Activated naive CD8-positive, alpha-beta T cell treated with anti-CD3 and anti-CD28 coated beads, Interleukin-2, amount 50 U/mL, for 24 hours (primary cell): ENCODE results near the gene RAB20.
"Not testable (repeated sequence)": the region's sequence is repeated elsewhere in the genome, so short reads cannot be mapped to it uniquely, and the experiment has no call there.

Source experiments
- ATAC-seq: fragments of 150-1000 bp; cut with Tn5 transposase; one replicate; pipeline ENCODE4 v1.10.0; 2021
- DNase-seq: peaks from one replicate; pipeline ENCODE4 v3.0.0; 2021
- H3K27ac Mint-ChIP-seq: one replicate; pipeline ENCODE4 v1.8.0; 2021; ENCODE audit warnings: mild to moderate bottlenecking, mixed read lengths
- H3K27me3 Mint-ChIP-seq: one replicate; pipeline ENCODE4 v1.8.0; 2021; ENCODE audit warnings: mixed read lengths
- H3K36me3 Mint-ChIP-seq: one replicate; pipeline ENCODE4 v1.8.0; 2021; ENCODE audit warnings: low read depth, mixed read lengths
- H3K4me1 Mint-ChIP-seq: one replicate; pipeline ENCODE4 v1.8.0; 2021; ENCODE audit warnings: mixed read lengths
- H3K4me3 Mint-ChIP-seq: one replicate; pipeline ENCODE4 v1.8.0; 2021; ENCODE audit warnings: mild to moderate bottlenecking, moderate library complexity, mixed read lengths
- H3K9me3 Mint-ChIP-seq: one replicate; pipeline ENCODE4 v1.8.0; 2021; ENCODE audit warnings: mixed read lengths

Gene RAB20

DNA sequence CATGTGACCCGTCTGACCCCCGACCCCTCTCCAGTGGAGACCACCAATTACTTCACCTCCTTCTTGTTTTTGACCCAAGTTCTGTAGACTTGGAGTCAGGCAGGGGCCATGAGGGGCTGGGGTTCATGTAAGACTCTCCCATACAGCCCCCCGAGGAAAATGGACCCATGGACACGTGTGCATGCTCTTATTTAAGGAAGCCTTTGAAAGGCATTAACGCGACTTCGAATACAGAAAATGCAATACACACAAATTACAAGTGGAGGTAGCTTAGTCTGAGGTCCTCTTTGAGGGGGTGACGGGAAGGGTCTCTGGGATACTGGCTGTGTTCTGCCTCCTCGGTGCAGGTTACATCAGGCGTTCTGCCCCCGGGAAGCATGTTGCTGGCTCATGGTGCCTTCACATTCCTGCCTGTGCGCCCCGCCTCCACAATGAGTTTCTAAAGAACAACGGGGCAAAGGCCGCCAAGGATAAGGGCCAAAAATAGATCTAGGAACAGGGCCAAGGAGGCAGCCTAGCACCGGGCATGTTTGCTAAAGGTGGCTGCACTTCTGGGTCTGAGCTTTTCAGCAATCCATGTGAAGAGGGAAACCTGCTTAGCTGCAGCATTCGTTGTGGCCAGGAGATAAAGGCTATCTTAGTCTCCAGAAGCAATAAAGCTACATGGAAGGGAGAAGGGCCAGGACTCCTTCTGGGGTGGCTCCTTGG is 54.5 kb downstream of the RAB20 start:
- no peaks in the 10 kb centered on the region for H3K9me3 Mint-ChIP-seq
- H3K4me3 Mint-ChIP-seq: no peak overlapping the region
- H3K4me1 Mint-ChIP-seq: no peaks in the 10 kb centered on the region
- ATAC-seq (no peak), DNase-seq (no peak)
- H3K27ac Mint-ChIP-seq: no peak overlapping the region
- no peaks in the 10 kb centered on the region for H3K36me3 Mint-ChIP-seq
- H3K27me3 Mint-ChIP-seq: no peaks in the 10 kb centered on the region

GRCh38 chr13:110506396-110506795 is 55.1 kb downstream of the RAB20 start:
- H3K4me3 Mint-ChIP-seq: no peak overlapping the region
- H3K4me1 Mint-ChIP-seq: no peaks in the 10 kb centered on the region
- no peak overlapping the region for H3K27ac Mint-ChIP-seq
- DNase-seq: no peak
- no peak for ATAC-seq
- no peaks in the 10 kb centered on the region for H3K36me3 Mint-ChIP-seq
- no peaks in the 10 kb centered on the region for H3K9me3 Mint-ChIP-seq
- H3K27me3 Mint-ChIP-seq: no peaks in the 10 kb centered on the region

DNA sequence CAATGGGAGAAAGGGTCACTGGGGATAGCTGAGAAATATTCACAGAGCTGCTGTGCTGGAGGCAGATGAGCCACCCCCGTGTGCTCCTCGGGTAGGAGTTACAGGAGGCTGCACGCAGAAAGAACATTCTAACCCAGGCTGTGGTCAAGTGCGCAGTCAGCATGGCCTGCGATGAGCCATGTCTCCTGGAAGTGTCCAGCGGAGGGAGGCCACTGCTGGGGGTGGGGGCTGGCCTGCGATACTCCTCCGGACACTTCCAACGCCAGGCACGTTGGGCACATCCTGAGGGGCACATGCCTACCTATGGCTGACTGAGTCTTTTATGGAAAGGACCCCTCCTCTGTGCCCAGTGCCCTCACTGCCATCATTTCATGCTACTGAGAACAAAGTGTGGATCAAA is 55.9 kb downstream of the RAB20 start:
- H3K9me3 Mint-ChIP-seq: no peaks in the 10 kb centered on the region
- H3K4me1 Mint-ChIP-seq: no peaks in the 10 kb centered on the region
- H3K27ac Mint-ChIP-seq: no peak overlapping the region
- no peaks in the 10 kb centered on the region for H3K27me3 Mint-ChIP-seq
- no peak for DNase-seq
- no peak overlapping the region for H3K4me3 Mint-ChIP-seq
- no peak for ATAC-seq
- H3K36me3 Mint-ChIP-seq: no peaks in the 10 kb centered on the region

GRCh38 chr13:110503979-110504499 is 57.5 kb downstream of the RAB20 start:
- no peak for ATAC-seq
- no peaks in the 10 kb centered on the region for H3K27me3 Mint-ChIP-seq
- no peaks in the 10 kb centered on the region for H3K4me1 Mint-ChIP-seq
- no peak overlapping the region for H3K4me3 Mint-ChIP-seq
- H3K27ac Mint-ChIP-seq: no peak overlapping the region
- no peak for DNase-seq
- H3K9me3 Mint-ChIP-seq: no peaks in the 10 kb centered on the region
- no peaks in the 10 kb centered on the region for H3K36me3 Mint-ChIP-seq

DNA sequence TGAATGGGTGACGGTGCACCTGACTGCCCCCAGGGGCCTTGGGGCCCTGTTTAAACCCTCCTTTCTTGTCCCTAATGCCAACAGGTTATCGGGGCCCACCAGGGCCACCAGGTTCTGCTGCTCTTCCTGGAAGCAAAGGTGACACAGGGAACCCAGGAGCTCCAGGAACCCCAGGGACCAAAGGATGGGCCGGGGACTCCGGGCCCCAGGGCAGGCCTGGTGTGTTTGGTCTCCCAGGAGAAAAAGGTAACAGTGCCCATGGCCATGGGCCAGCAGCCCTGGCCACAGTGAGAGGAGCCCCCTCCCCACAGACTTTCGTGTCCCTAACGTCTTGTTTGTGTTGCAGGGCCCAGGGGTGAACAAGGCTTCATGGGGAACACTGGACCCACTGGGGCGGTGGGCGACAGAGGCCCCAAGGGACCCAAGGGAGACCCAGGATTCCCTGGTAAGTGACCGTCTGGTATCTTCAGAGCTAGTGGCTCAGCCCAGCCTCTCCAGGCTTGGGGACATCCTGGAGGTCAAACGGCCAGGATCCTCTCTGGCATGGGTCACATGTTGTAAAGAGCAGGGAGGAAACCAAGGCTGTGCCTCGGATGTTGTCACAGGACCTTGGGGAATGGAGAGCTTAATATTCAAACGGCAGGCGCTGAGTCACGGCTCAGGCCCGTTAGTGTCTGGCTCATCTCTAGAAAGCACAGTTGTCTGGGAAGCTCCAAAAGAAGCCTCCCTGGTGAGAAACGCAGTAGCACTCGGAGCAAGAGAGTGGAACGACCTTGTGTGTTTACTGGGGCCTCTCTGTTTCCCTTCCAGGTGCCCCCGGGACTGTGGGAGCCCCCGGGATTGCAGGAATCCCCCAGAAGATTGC is 58.3 kb downstream of the RAB20 start:
- no peak overlapping the region for H3K4me3 Mint-ChIP-seq
- no peaks in the 10 kb centered on the region for H3K27me3 Mint-ChIP-seq
- H3K36me3 Mint-ChIP-seq: no peaks in the 10 kb centered on the region
- ATAC-seq (no peak), DNase-seq (no peak)
- H3K4me1 Mint-ChIP-seq: no peaks in the 10 kb centered on the region
- H3K9me3 Mint-ChIP-seq: no peaks in the 10 kb centered on the region
- no peak overlapping the region for H3K27ac Mint-ChIP-seq

DNA sequence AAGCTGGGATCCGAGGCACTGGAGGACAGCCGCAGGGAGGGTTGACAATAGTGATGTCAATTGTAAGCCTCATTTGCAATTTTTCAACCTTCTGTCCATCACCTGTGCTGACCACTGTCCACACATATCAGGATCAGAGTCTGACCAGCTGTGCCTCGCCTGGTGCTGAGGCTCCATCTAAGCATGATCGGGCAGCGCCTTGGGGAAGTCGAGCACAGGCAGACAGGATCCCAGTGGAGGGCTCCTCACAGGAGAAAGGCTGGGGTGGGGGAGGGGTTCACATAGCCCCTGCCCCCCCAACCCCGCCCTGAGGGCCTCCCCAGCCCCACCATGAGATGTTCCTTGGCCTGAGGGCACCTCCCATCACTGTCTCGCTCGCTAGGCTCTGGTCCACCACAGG is 60.3 kb downstream of the RAB20 start:
- DNase-seq (no peak), ATAC-seq (no peak)
- H3K9me3 Mint-ChIP-seq: no peaks in the 10 kb centered on the region
- H3K4me3 Mint-ChIP-seq: no peak overlapping the region
- H3K27ac Mint-ChIP-seq: no peak overlapping the region
- no peaks in the 10 kb centered on the region for H3K4me1 Mint-ChIP-seq
- H3K36me3 Mint-ChIP-seq: no peaks in the 10 kb centered on the region
- no peaks in the 10 kb centered on the region for H3K27me3 Mint-ChIP-seq

DNA sequence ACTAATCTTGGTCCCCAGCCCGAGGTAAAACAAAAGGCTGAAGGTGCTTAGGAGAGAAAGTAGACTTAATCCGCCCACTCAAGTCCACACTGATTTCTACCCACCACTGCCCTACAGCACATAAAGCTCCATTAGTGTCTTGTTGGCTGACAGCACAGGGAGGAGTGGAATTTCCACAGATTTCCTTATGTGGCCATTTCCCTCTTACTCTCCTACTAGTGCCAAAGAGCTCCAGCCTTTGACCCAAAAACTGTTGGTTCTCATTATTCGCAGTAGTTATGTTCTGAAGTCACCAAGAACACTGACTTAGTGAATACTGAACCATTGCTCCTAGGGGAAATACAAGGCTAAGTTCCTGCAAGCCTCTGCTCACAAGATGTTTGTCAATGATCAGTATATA is 61.2 kb downstream of the RAB20 start:
- DNase-seq (no peak), ATAC-seq (no peak)
- Mint-ChIP-seq H3K4me1 (no peaks in the 10 kb centered on the region), H3K27me3 (no peaks in the 10 kb centered on the region), H3K9me3 (no peaks in the 10 kb centered on the region), H3K36me3 (no peaks in the 10 kb centered on the region), H3K27ac (no peak overlapping the region), H3K4me3 (no peak overlapping the region)

- no peaks in the 10 kb centered on the region for H3K27me3 Mint-ChIP-seq
- H3K4me1 Mint-ChIP-seq: no peaks in the 10 kb centered on the region
- H3K9me3 Mint-ChIP-seq: no peaks in the 10 kb centered on the region
- no peak overlapping the region for H3K4me3 Mint-ChIP-seq
- ATAC-seq (no peak), DNase-seq (no peak)
- H3K27ac Mint-ChIP-seq: no peak overlapping the region
- no peaks in the 10 kb centered on the region for H3K36me3 Mint-ChIP-seq
Measured at GRCh38 chr13:110499621-110500281, 61.8 kb downstream of the RAB20 start.

DNA sequence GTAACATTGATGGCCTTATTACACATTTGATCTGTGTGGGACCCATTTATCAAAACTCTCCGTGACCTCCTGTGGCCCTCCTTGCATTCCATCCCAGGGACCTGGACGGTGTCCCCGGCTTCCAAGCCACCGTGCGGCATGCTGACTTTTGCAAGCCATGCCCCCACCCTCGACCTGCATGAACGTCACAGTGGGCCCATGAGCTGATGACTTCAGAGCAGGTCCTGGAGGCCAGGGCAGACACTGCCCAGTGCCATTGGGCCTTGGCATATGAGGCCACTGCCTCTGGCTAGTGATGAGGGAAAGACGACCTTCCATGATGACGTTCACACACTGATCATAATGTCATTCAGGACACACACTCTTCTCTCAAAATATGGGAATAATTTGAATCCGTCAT is 62.8 kb downstream of the RAB20 start:
- Mint-ChIP-seq H3K9me3 (no peaks in the 10 kb centered on the region), H3K4me3 (no peak overlapping the region), H3K36me3 (no peaks in the 10 kb centered on the region), H3K4me1 (no peaks in the 10 kb centered on the region), H3K27ac (no peak overlapping the region), H3K27me3 (no peaks in the 10 kb centered on the region)
- no peak for ATAC-seq
- DNase-seq: no peak

DNA sequence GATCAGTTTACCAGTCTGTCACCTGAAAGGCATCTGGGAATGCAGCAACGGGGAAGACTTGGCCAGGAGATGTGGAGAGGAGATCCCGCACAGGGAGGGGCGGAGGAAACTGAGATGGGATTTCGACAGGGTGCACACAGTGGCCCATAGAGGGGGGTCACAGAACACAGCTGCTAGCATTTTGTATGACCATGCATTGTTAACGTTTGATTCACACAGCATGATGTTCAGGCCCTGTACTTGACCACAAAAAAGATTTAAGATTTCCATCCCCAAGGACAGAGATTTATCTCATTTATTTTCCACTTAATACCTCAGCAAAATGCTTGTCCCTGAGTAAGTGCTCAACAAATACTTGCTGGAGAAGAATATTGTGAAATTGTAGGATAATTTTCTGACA is 63.2 kb downstream of the RAB20 start:
- H3K4me1 Mint-ChIP-seq: no peaks in the 10 kb centered on the region
- no peak for ATAC-seq

DNA sequence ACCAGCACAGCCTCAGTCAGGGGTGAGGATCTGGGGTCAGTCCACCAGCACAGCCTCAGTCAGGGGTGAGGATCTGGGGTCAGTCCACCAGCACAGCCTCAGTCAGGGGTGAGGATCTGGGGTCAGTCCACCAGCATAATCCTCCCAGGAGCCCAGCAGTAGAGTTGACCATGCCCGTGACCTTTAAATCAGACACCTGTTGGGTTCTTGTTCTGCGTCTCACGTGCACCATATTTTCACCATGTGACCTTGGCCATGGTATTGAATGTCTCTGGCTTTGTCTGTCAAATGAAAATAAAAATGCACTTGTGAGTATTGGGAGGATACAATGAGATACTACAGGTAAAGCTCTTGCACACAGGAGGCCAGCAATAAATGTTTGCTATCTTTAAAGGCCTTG is 63.6 kb downstream of the RAB20 start:
- H3K36me3 Mint-ChIP-seq, H3K4me1 Mint-ChIP-seq, H3K4me3 Mint-ChIP-seq, H3K27me3 Mint-ChIP-seq, ATAC-seq, H3K9me3 Mint-ChIP-seq, DNase-seq, H3K27ac Mint-ChIP-seq: not testable (repeated sequence)

More for the DNA sequence above, 63.2 kb downstream of the RAB20 start:
- Mint-ChIP-seq H3K27me3 (no peaks in the 10 kb centered on the region), H3K27ac (no peak overlapping the region), H3K36me3 (no peaks in the 10 kb centered on the region), H3K4me3 (no peak overlapping the region), H3K9me3 (no peaks in the 10 kb centered on the region)
- DNase-seq: no peak

DNA sequence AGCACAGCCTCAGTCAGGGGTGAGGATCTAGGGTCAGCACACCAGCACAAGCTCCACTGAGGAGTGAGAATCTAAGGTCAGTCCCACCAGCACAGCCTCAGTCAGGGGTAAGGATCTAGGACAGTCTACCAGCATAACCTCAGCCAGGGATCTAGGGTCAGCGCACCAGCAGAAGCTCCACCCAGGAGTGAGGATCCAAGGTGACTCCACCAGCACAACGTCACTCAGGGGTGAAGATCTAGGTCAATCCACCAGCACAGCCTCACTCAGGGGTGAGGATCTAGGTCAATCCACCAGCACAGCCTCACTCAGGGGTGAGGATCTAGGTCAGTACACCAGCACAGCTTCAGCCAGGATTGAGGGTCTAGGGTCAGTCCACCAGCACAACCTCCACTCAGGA is 64.5 kb downstream of the RAB20 start:
- Mint-ChIP-seq H3K27ac (no peak overlapping the region), H3K9me3 (no peaks in the 10 kb centered on the region), H3K27me3 (no peaks in the 10 kb centered on the region), H3K4me1 (no peaks in the 10 kb centered on the region), H3K36me3 (no peaks in the 10 kb centered on the region), H3K4me3 (no peak overlapping the region)
- DNase-seq (no peak), ATAC-seq (no peak)

- no peak overlapping the region for H3K4me3 Mint-ChIP-seq
- no peaks in the 10 kb centered on the region for H3K36me3 Mint-ChIP-seq
- no peak overlapping the region for H3K27ac Mint-ChIP-seq
- DNase-seq (no peak), ATAC-seq (no peak)
- H3K27me3 Mint-ChIP-seq: no peaks in the 10 kb centered on the region
- no peaks in the 10 kb centered on the region for H3K9me3 Mint-ChIP-seq
- H3K4me1 Mint-ChIP-seq: no peaks in the 10 kb centered on the region
Measured at GRCh38 chr13:110496281-110496680, 65.2 kb downstream of the RAB20 start.

DNA sequence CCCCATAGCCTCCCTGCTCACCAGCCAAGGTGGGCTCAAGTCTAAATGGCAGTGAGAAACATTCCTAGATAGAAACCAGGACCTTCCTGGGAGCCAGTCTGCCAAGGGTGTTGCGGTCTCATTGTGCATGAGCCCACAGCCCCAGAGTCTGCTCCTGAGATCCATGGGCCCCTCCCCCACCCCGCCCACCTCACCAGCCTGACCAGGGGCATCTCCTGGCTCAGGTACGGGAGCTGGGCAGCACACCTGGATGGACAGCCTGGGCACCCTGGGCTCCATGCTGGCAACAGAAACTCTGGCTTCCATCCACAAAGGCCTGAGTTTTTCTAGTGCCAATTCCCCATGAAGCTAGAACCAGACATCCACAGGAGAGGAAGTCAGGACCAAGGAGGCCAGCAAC is 65.6 kb downstream of the RAB20 start:
- DNase-seq (no peak), ATAC-seq (no peak)
- Mint-ChIP-seq H3K4me3 (no peak overlapping the region), H3K4me1 (no peaks in the 10 kb centered on the region), H3K36me3 (no peaks in the 10 kb centered on the region), H3K27me3 (no peaks in the 10 kb centered on the region), H3K9me3 (no peaks in the 10 kb centered on the region), H3K27ac (no peak overlapping the region)

DNA sequence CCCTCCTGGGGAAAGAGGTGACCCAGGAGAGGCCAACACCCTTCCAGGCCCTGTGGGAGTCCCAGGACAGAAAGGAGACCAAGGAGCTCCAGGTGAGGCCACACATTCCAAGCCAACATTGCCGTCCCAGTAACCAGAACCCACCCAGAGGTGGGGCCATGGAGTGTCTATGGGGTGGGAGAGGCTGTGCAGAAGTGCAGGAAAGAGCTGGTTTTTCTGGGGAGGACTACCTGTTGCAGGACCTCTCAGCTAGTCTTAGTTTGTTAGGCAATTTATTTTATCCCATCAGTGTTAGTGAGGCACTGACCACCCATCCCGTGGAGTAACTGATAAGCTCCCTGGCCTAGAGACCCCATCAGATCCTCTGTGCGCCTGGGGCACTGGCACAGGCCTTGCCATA is 66.1 kb downstream of the RAB20 start:
- Mint-ChIP-seq H3K36me3 (no peaks in the 10 kb centered on the region), H3K27ac (no peak overlapping the region), H3K27me3 (no peaks in the 10 kb centered on the region), H3K4me1 (no peaks in the 10 kb centered on the region), H3K4me3 (no peak overlapping the region), H3K9me3 (no peaks in the 10 kb centered on the region)
- no peak for ATAC-seq
- DNase-seq: no peak
